ENCODE measurements around the gene CSF1.

DNA sequence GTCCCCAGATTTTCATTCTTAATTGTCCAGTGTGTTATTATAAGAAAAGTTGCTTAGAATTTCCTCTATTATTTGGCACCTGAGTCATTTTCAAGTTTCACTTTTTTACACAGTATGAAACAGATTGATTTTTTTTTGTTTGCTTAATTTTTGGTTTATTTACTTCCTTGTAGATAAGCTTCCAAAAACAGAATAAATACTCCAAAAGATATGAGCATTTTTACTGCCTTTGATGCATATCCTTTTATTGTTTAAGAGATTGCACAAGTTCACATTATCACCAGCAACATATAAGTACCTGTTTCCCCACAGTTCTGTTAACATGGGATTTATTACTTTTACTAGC is 37.6 kb downstream of the CSF1 start:
- TF ChIP-seq CTCF (IDR thresholded peaks at IDR 0.05) (no peak), POLR2A (IDR thresholded peaks at IDR 0.05) (no peak)
